SW 1271 (cell line): ENCODE measurements around the gene SLC66A1.

Source experiments
- DNase-seq, 2 experiments: peaks; one replicate each; lab custom pipeline; 2025; lab: John Stamatoyannopoulos, UW

SLC66A1 gene

GRCh38 chr1:19377812-19378718, 65.9 kb downstream of the SLC66A1 start:
- DNase-seq = no peak
